HEK293 (cell line): ENCODE data around the gene C14orf132.

Source experiments
- BCL11A ChIP-seq: fragments of 450-650 bp; formaldehyde crosslinking; IDR thresholded peaks from 2 replicates; pipeline ENCODE4 v1.5.1; 2016; ENCODE audit warnings: low read depth, missing biosample characterization, missing genetic modification characterization
- CTCF ChIP-seq: fragments of 450-650 bp; formaldehyde crosslinking; IDR thresholded peaks from 2 replicates; pipeline ENCODE4 v1.5.1; 2016; ENCODE audit warnings: missing biosample characterization, missing genetic modification characterization
- SCRT1 ChIP-seq: fragments of 450-650 bp; formaldehyde crosslinking; IDR thresholded peaks from 2 replicates; pipeline ENCODE4 v1.5.1; 2016; ENCODE audit warnings: missing biosample characterization, missing genetic modification characterization, borderline replicate concordance
- ZEB2 ChIP-seq: fragments of 450-650 bp; formaldehyde crosslinking; IDR thresholded peaks from 2 replicates; pipeline ENCODE4 v1.5.1; 2016; ENCODE audit warnings: missing biosample characterization, missing genetic modification characterization
- ZFP41 ChIP-seq: fragments of 450-650 bp; formaldehyde crosslinking; IDR thresholded peaks from 2 replicates; pipeline ENCODE4 v1.5.1; 2016; ENCODE audit warnings: missing biosample characterization, missing genetic modification characterization, borderline replicate concordance
- ZNF521 ChIP-seq: fragments of 450-650 bp; formaldehyde crosslinking; IDR thresholded peaks from 2 replicates; pipeline ENCODE4 v1.5.1; 2017; ENCODE audit warnings: missing biosample characterization, mild to moderate bottlenecking, missing genetic modification characterization
- ZNF596 ChIP-seq: fragments of 450-650 bp; IDR thresholded peaks from 2 replicates; pipeline ENCODE4 v1.5.0; 2018; ENCODE audit warnings: missing biosample characterization, mild to moderate bottlenecking, missing genetic modification characterization, moderate library complexity
- ZNF624 ChIP-seq: fragments of 450-650 bp; formaldehyde crosslinking; IDR thresholded peaks from 2 replicates; pipeline ENCODE4 v1.5.1; 2017; ENCODE audit warnings: missing biosample characterization, missing genetic modification characterization
- ZNF776 ChIP-seq: fragments of 450-650 bp; formaldehyde crosslinking; IDR thresholded peaks from 2 replicates; pipeline ENCODE4 v1.5.0; 2017; ENCODE audit warnings: missing biosample characterization, missing genetic modification characterization, borderline replicate concordance
- ZSCAN18 ChIP-seq: fragments of 450-650 bp; formaldehyde crosslinking; IDR thresholded peaks from 2 replicates; pipeline ENCODE4 v1.5.1; 2016; ENCODE audit warnings: missing biosample characterization, missing genetic modification characterization

DNA sequence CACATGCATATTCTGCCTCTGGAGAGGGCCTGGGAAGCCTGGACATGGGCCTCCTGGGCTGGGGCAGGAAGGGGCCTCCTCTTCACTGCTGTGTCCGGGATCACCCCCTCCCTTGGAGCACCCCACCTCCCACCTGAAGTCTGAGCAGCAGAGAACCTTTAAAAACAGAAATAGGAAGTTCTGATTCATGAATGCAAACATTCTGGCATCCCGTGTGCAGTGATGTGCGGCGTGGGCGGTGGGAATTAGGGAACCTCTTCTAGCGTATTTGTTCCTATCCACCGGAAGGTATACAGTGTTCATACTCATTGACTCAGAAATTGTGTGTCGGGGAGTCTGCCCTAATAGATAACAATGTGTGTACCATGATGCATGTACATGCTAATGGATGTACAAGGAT, 46.2 kb downstream of the C14orf132 start:
- TF ChIP-seq ZEB2 (tag by site-specific recombination): no peak
- TF ChIP-seq CTCF (tag by site-specific recombination): no peak
- no peak for TF ChIP-seq ZNF776 (tag by site-specific recombination)
- no peak for TF ChIP-seq SCRT1 (tag by site-specific recombination)
- TF ChIP-seq ZNF596 (tag by site-specific recombination): no peak
- TF ChIP-seq ZNF624 (tag by site-specific recombination): no peak
- TF ChIP-seq ZSCAN18 (tag by site-specific recombination): no peak
- TF ChIP-seq ZNF521 (tag by site-specific recombination): no peak
- no peak for TF ChIP-seq ZFP41 (tag by site-specific recombination)
- no peak for TF ChIP-seq BCL11A (tag by site-specific recombination)
